HPDE6-E6E7 (cell line): Measurements from ENCODE around the gene ARMCX2.
A peak's percentile ranks its signal among the peaks of the same experiment; 100 is the strongest.
"Not testable (repeated sequence)": the region's sequence is repeated elsewhere in the genome, so short reads cannot be mapped to it uniquely, and the experiment has no call there.

Experiments
- DNase-seq: peaks from one replicate; pipeline ENCODE4 v3.0.0; 2011; ENCODE audit warnings: missing footprints; ENCODE audit errors: extremely low spot score

Gene ARMCX2

GRCh38 chrX:101659601-101660063 is at the start of gene ARMCX2:
Gene ARMCX2 (minus strand): TSS chrX:101659850. CDS start chrX:101657588, 2,262 bp downstream.
- DNase-seq: no peak

- DNase-seq: no peak
Measured at GRCh38 chrX:101709384-101709783, 49.7 kb upstream of the ARMCX2 start.

- DNase-seq: no peak
Measured at GRCh38 chrX:101708163-101708562, 48.5 kb upstream of the ARMCX2 start.

GRCh38 chrX:101693476-101693875 is 33.8 kb upstream of the ARMCX2 start:
- no peak for DNase-seq

GRCh38 chrX:101691835-101692234 is 32.2 kb upstream of the ARMCX2 start:
- no peak for DNase-seq

- DNase-seq: no peak
Measured at GRCh38 chrX:101686574-101686973, 26.9 kb upstream of the ARMCX2 start.

- DNase-seq: no peak
Measured at GRCh38 chrX:101685923-101686322, 26.3 kb upstream of the ARMCX2 start.

GRCh38 chrX:101682723-101683122 is 23.1 kb upstream of the ARMCX2 start:
- no peak for DNase-seq

- no peak for DNase-seq
Measured at GRCh38 chrX:101677028-101677427, 17.4 kb upstream of the ARMCX2 start.

GRCh38 chrX:101676571-101676970 is 16.9 kb upstream of the ARMCX2 start:
- DNase-seq: no peak

- no peak for DNase-seq
Measured at GRCh38 chrX:101668143-101668542, 8.5 kb upstream of the ARMCX2 start.

- peak; percentile 21 for DNase-seq
Measured at GRCh38 chrX:101658661-101659491, 774 bp downstream of the ARMCX2 start.

GRCh38 chrX:101657495-101657894 is 2.2 kb downstream of the ARMCX2 start:
- no peak for DNase-seq

- no peak for DNase-seq
Measured at GRCh38 chrX:101656817-101657216, 2.8 kb downstream of the ARMCX2 start.

- DNase-seq: no peak
Measured at GRCh38 chrX:101655534-101655933, 4.1 kb downstream of the ARMCX2 start.

- not testable (repeated sequence) for DNase-seq
Measured at GRCh38 chrX:101647716-101648115, 11.9 kb downstream of the ARMCX2 start.

GRCh38 chrX:101642093-101642492 is 17.6 kb downstream of the ARMCX2 start:
- no peak for DNase-seq

- no peak for DNase-seq
Measured at GRCh38 chrX:101639583-101639982, 20.1 kb downstream of the ARMCX2 start.

- no peak for DNase-seq
Measured at GRCh38 chrX:101619364-101619763, 40.3 kb downstream of the ARMCX2 start.

GRCh38 chrX:101617211-101618191 is 42.1 kb downstream of the ARMCX2 start, which contains the start of gene ARMCX6:
Gene ARMCX6 (minus strand): TSS chrX:101618000. CDS start chrX:101616620, 1,380 bp downstream.
- DNase-seq: peak; percentile 44

GRCh38 chrX:101605728-101606127 is 53.9 kb downstream of the ARMCX2 start:
- no peak for DNase-seq
